Measurements from ENCODE around the gene FBXL7.
A peak's percentile ranks its signal among the peaks of the same experiment; 100 is the strongest.

FBXL7 gene

DNA sequence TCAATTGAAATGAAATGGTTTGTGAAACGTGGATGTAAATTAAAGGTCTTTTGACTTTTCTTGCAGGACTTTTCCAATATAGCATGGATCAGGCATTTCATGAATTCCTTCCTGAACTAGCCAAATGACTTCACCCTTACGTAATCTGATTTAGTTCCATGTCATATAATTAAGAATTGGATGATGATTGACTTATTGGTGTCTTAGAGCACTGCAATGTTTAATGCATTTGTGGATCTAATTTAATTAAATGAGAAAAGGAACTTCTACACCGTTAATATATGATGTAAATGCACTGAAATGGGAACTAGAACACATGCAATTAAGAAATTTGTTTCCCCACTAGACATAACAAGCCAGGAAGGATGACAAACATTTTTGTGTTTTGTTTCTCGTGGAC, 228.8 kb downstream of the FBXL7 start:
- Mint-ChIP-seq H3K27me3 (no peaks in the 10 kb centered on the region), H3K9me3 (peaks cover 16 to 22% of the 10 kb centered on the region in 2 donors), H3K4me3 (no peak overlapping the region), H3K27ac (no peak overlapping the region), H3K4me1 (no peaks in the 10 kb centered on the region)
- ATAC-seq (no peak), DNase-seq (no peak)

- no peak for ATAC-seq
- Mint-ChIP-seq H3K9me3 (peaks cover 8 to 29% of the 10 kb centered on the region in 2 donors), H3K4me1 (no peaks in the 10 kb centered on the region), H3K27ac (no peak overlapping the region), H3K27me3 (no peaks in the 10 kb centered on the region), H3K4me3 (no peak overlapping the region)
- DNase-seq, result no peak
Observed at GRCh38 chr5:15731699-15732098, 231.7 kb downstream of the FBXL7 start.

DNA sequence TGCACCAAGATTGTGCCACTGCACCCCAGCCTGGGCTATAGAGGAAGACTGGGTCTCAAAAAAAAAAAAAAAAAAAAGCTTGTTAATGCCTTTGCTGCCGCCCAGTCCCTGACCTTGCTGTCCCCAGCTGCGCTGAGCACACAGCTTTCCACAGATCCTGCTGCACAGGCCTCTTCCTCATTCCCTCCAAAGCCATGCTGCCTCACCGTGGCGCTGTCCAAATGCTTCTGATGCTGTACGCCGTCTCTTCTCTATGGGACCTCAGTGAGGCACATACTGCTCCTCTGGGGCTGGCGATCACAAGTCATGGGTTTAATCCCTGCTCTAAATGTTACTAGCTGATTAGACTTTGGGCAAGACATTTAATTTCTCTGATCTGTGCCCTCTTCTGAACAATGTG, 234.1 kb downstream of the FBXL7 start:
- Mint-ChIP-seq H3K4me1 (no peaks in the 10 kb centered on the region), H3K4me3 (no peak overlapping the region), H3K9me3 (peaks cover 5 to 18% of the 10 kb centered on the region in 2 donors), H3K27me3 (no peaks in the 10 kb centered on the region), H3K27ac (no peak overlapping the region)
- DNase-seq, result no peak
- ATAC-seq, result no peak

- Mint-ChIP-seq H3K27me3 (no peaks in the 10 kb centered on the region), H3K4me1 (no peaks in the 10 kb centered on the region), H3K9me3 (peaks cover 7 to 10% of the 10 kb centered on the region in 2 donors), H3K4me3 (no peak overlapping the region), H3K27ac (no peak overlapping the region)
- ATAC-seq, result no peak
- no peak for DNase-seq
Observed at GRCh38 chr5:15737036-15737821, 237.2 kb downstream of the FBXL7 start.

DNA sequence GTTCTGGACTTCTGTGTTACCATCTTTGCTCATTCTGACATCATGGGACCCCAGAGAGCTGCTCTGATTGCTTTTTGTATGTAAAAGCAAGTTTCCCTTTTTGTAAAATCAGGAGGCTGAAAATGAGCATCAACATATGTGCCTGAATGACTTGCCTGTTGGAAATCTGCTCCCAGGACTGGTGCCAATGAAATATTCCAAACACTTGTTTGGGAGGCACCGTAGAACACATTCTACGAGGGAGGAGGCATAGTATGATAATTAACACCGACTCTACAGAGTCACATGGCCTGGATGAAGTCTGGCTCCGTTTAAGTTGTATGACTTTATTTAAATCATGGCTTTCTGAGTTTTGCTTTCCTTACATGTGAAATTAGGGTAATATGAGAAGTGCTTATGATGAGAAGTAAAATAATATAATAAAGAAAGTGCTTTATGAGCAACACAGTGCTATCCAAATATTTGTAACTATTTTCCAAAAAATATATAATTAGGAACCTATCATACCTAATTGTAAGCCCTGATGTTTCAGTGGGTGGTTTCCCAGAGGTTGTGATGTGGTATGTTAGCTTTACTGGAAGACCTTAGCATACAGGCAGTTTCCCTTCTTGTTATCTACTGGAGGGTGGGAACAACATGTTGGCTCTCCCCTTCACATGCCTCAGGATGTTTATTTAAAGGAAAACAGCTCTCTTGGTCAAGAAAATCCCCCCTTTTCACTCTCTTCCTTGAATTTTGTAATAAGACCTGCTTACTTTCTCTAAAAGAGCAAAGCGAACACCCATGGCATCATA, 238.1 kb downstream of the FBXL7 start:
- peaks cover 15% of the 10 kb centered on the region in 2 donors for H3K9me3 Mint-ChIP-seq
- ATAC-seq (no peak), DNase-seq (no peak)
- no peaks in the 10 kb centered on the region for H3K4me1 Mint-ChIP-seq
- no peak overlapping the region for H3K4me3 Mint-ChIP-seq
- no peak overlapping the region for H3K27ac Mint-ChIP-seq
- no peaks in the 10 kb centered on the region for H3K27me3 Mint-ChIP-seq

- Mint-ChIP-seq H3K4me3 (no peak overlapping the region), H3K27ac (no peak overlapping the region), H3K9me3 (peaks cover 15 to 20% of the 10 kb centered on the region in 2 donors), H3K27me3 (no peaks in the 10 kb centered on the region), H3K4me1 (no peaks in the 10 kb centered on the region)
- ATAC-seq (no peak), DNase-seq (no peak)
Observed at GRCh38 chr5:15740383-15740782, 240.4 kb downstream of the FBXL7 start.

DNA sequence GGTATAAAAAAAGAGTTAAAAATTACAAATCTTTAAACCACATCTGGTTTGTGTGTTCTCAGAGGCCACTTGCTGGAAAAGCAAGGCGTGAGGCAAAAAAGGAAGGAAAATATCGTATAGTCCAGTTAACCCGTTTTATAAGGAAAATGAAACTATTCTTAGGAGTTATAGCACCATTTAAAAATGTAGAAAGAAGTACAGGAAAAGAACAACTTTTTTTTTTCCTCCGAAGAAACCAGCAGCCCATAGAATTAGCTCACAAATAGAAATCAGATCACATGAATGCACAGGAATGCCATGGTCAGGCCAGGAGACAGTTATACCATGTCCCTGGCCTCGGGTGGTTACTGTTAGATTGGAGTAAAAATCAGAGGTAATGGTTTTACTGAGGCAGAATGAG, 241.6 kb downstream of the FBXL7 start:
- H3K4me1 Mint-ChIP-seq, result no peaks in the 10 kb centered on the region
- H3K27me3 Mint-ChIP-seq, result no peaks in the 10 kb centered on the region
- DNase-seq (no peak), ATAC-seq (no peak)
- no peak overlapping the region for H3K4me3 Mint-ChIP-seq
- H3K9me3 Mint-ChIP-seq, result peaks cover 15 to 20% of the 10 kb centered on the region in 2 donors
- no peak overlapping the region for H3K27ac Mint-ChIP-seq

- no peak overlapping the region for H3K4me3 Mint-ChIP-seq
- H3K27ac Mint-ChIP-seq, result no peak overlapping the region
- no peak for DNase-seq
- no peak for ATAC-seq
- no peaks in the 10 kb centered on the region for H3K27me3 Mint-ChIP-seq
- peaks cover 7 to 20% of the 10 kb centered on the region in 2 donors for H3K9me3 Mint-ChIP-seq
- no peaks in the 10 kb centered on the region for H3K4me1 Mint-ChIP-seq
Observed at GRCh38 chr5:15746833-15747232, 246.9 kb downstream of the FBXL7 start.

DNA sequence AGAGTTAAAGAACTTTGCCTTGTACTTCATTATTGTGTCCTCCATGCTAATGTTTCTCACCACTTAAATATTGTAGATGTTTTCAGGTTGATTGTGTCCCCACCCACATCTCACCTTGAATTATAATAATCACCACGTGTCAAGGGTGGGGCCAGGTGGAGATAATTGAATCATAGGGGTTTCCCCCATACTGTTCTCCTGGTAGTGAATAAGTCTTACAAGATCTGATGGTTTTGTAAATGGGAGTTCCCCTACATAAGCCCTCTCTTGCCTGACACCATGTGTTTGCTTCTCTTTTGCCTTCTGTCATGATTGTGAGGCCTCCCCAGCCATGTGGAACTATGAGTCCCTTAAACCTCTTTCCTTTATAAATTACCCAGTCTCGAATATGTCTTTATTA, 248.3 kb downstream of the FBXL7 start:
- Mint-ChIP-seq H3K27ac (no peak overlapping the region), H3K9me3 (peaks cover 0 to 10% of the 10 kb centered on the region in 2 donors), H3K4me3 (no peak overlapping the region), H3K27me3 (no peaks in the 10 kb centered on the region), H3K4me1 (no peaks in the 10 kb centered on the region)
- ATAC-seq (no peak), DNase-seq (no peak)

DNA sequence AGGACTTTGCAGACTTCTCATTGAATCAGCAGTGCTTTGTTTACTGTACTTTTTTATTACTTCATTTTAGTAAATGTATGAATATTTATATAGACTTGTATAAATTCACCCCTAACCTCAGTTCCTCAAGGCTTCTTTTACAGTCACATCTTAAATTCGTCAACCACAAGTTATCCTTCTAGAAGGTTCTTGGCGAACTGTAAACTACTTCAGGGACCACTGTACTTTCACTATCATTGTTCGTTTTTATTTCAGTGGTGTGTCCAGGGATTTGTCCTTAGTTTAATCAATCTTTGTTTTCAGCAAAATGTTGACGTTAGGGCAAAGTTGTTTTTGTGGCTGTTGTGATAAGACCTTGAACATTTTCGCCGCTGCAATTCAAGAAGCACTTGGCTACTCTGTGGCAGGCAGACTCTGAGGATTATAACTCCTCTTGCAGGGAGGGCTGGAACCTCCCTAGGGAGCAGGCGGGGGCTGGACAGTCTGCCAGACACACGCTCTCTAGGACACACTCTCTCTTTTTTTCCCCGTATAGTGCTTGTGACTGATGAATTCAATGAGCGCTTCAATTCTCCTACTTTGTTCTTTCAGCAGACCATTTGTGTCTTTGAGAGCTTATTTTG, 252.8 kb downstream of the FBXL7 start:
- no peaks in the 10 kb centered on the region for H3K9me3 Mint-ChIP-seq
- DNase-seq (no peak), ATAC-seq (no peak)
- no peak overlapping the region for H3K27ac Mint-ChIP-seq
- H3K4me1 Mint-ChIP-seq, result no peaks in the 10 kb centered on the region
- H3K4me3 Mint-ChIP-seq, result no peak overlapping the region
- H3K27me3 Mint-ChIP-seq, result no peaks in the 10 kb centered on the region

GRCh38 chr5:15753752-15754151, 253.8 kb downstream of the FBXL7 start:
- no peak for ATAC-seq
- no peak overlapping the region for H3K27ac Mint-ChIP-seq
- H3K27me3 Mint-ChIP-seq, result no peaks in the 10 kb centered on the region
- H3K9me3 Mint-ChIP-seq, result no peaks in the 10 kb centered on the region
- no peak for DNase-seq
- no peaks in the 10 kb centered on the region for H3K4me1 Mint-ChIP-seq
- no peak overlapping the region for H3K4me3 Mint-ChIP-seq

- ATAC-seq (no peak), DNase-seq (no peak)
- no peaks in the 10 kb centered on the region for H3K4me1 Mint-ChIP-seq
- H3K27ac Mint-ChIP-seq, result no peak overlapping the region
- no peak overlapping the region for H3K4me3 Mint-ChIP-seq
- H3K27me3 Mint-ChIP-seq, result no peaks in the 10 kb centered on the region
- H3K9me3 Mint-ChIP-seq, result no peaks in the 10 kb centered on the region
Observed at GRCh38 chr5:15757103-15757502, 257.1 kb downstream of the FBXL7 start.

GRCh38 chr5:15757619-15758018, 257.6 kb downstream of the FBXL7 start:
- no peaks in the 10 kb centered on the region for H3K27me3 Mint-ChIP-seq
- H3K4me3 Mint-ChIP-seq, result no peak overlapping the region
- DNase-seq (no peak), ATAC-seq (no peak)
- no peak overlapping the region for H3K27ac Mint-ChIP-seq
- no peaks in the 10 kb centered on the region for H3K4me1 Mint-ChIP-seq
- no peaks in the 10 kb centered on the region for H3K9me3 Mint-ChIP-seq

DNA sequence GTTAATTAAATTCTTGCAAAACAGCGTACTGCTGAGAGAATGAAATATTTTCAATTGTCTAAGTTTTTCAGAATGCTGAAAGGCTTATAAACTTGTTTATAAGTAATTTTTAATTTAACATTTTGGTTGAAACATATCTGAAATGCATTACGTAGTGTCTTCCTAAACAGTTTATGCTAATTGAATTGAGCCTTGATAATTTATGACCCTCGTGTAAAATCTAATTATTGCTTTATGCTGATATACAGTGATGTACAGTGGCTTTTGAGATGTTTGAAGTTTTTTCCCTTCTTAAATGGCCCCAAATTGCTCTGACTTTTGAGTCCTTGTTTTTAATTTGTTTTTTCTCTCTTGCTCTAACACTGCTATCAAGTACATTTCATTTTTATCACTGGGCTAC, 262.7 kb downstream of the FBXL7 start:
- Mint-ChIP-seq H3K9me3 (peaks cover 10 to 11% of the 10 kb centered on the region in 2 donors), H3K4me3 (no peak overlapping the region), H3K27me3 (no peaks in the 10 kb centered on the region), H3K27ac (peak overlapping the region in 1 of 2 donors; percentile 68), H3K4me1 (no peaks in the 10 kb centered on the region)
- DNase-seq, result no peak
- ATAC-seq, result no peak

DNA sequence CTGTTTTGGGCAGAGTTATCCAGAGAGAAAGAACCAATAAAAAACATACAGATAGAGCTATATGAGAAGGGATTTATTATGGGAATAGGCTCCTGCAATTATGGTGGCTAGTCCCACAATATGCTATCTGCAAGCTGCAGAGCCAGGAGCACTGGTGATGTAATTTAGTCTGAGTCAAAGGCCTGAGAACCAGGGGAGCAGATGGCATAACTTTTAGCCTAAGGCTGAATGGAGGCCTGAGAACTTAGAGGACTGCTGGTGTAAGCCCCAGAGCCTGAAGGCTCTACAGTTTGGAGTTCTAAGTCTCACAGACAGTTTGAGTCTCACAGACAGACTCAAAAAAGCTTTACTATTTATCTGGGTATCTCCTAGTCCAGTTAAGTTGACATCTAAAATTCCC, 263.8 kb downstream of the FBXL7 start:
- no peak for ATAC-seq
- H3K4me3 Mint-ChIP-seq, result no peak overlapping the region
- H3K4me1 Mint-ChIP-seq, result no peaks in the 10 kb centered on the region
- H3K9me3 Mint-ChIP-seq, result peaks cover 10 to 11% of the 10 kb centered on the region in 2 donors
- DNase-seq, result no peak
- H3K27ac Mint-ChIP-seq, result no peak overlapping the region
- H3K27me3 Mint-ChIP-seq, result no peaks in the 10 kb centered on the region

GRCh38 chr5:15768936-15769335, 269.0 kb downstream of the FBXL7 start:
- H3K27ac Mint-ChIP-seq, result no peak overlapping the region
- H3K4me1 Mint-ChIP-seq, result no peaks in the 10 kb centered on the region
- no peak overlapping the region for H3K4me3 Mint-ChIP-seq

More at GRCh38 chr5:15768936-15769335, 269.0 kb downstream of the FBXL7 start:
- DNase-seq (no peak), ATAC-seq (no peak)
- Mint-ChIP-seq H3K9me3 (peaks cover 10 to 18% of the 10 kb centered on the region in 2 donors), H3K27me3 (no peaks in the 10 kb centered on the region)

Measured in stimulated activated naive CD8-positive, alpha-beta T cell treated with anti-CD3 and anti-CD28 coated beads, Interleukin-15, amount 100 ng/mL, for 72 hours (primary cell).